Spinal cord (tissue), 4 donors: ENCODE measurements around the gene TFF2. TPM values are rescaled to one million over a fixed set of nuclear protein-coding genes. Genes with fewer than 3 reads are reported as not detected.

ENCODE experiments used
- polyA plus RNA-seq, 2 donors: library from polyadenylated mRNA; unstranded; fragments of 120-200 nt; gene quantifications; one replicate each; pipeline ENCODE4 v1.2.1, GENCODE V29; 2013; ENCODE audit not compliant: insufficient read length in 2 of 2
- total RNA-seq, 2 donors: library from RNA; depleted of rRNA in 1 of 2; stranded (reverse); fragments of 120-200 nt in 1 of 2; fragments of >200 nt in 1 of 2; gene quantifications; one replicate each; pipeline versions ENCODE4 v1.2.3 to v1.2.4, GENCODE V29; 2013 to 2014

The TFF2 gene
- total and polyA plus RNA-seq, 4 donors = not detected

Other genes with a start within 250 kb of the TFF2 start
- 10 to 100 TPM; 22.5 to 23.4 TPM for gene ABCG1, start 131.9 kb downstream of the TFF2 start, total RNA-seq
- 10 to 100 TPM; 16.0 to 16.1 TPM for gene ABCG1, start 131.9 kb downstream of the TFF2 start, polyA plus RNA-seq
- 1 to 10 TPM; 2.4 to 8.3 TPM for gene TFF3, start 35.6 kb downstream of the TFF2 start, total RNA-seq
- 1 to 10 TPM; 2.0 to 2.1 TPM for gene TFF3, start 35.6 kb downstream of the TFF2 start, polyA plus RNA-seq
- gene TFF1, start 15.5 kb upstream of the TFF2 start, total RNA-seq = not detected
- gene TFF1, start 15.5 kb upstream of the TFF2 start, polyA plus RNA-seq = not detected
- under 1 TPM in 1 of 2 donors, not detected in 1; 0.11 TPM for gene TMPRSS3, start 45.1 kb upstream of the TFF2 start, total RNA-seq
- under 1 TPM; 0.08 to 0.44 TPM for gene TMPRSS3, start 45.1 kb upstream of the TFF2 start, polyA plus RNA-seq
- gene UBASH3A, start 52.9 kb upstream of the TFF2 start, total RNA-seq = under 1 TPM in 1 of 2 donors, not detected in 1; 0.06 TPM
- not detected for gene UBASH3A, start 52.9 kb upstream of the TFF2 start, polyA plus RNA-seq
- 10 to 100 TPM in 1 of 2 donors, 1 to 10 TPM in 1; 3.7 to 14.3 TPM for gene RSPH1, start 145.2 kb upstream of the TFF2 start, total RNA-seq
- gene RSPH1, start 145.2 kb upstream of the TFF2 start, polyA plus RNA-seq = 10 to 100 TPM; 24.8 to 37.5 TPM
- gene SLC37A1, start 162.9 kb upstream of the TFF2 start, total RNA-seq = 10 to 100 TPM in 1 of 2 donors, 1 to 10 TPM in 1; 8.4 to 16.6 TPM
- gene SLC37A1, start 162.9 kb upstream of the TFF2 start, polyA plus RNA-seq = 10 to 100 TPM; 28.4 to 32.3 TPM